ENCODE measurements around the gene GLG1.

DNA sequence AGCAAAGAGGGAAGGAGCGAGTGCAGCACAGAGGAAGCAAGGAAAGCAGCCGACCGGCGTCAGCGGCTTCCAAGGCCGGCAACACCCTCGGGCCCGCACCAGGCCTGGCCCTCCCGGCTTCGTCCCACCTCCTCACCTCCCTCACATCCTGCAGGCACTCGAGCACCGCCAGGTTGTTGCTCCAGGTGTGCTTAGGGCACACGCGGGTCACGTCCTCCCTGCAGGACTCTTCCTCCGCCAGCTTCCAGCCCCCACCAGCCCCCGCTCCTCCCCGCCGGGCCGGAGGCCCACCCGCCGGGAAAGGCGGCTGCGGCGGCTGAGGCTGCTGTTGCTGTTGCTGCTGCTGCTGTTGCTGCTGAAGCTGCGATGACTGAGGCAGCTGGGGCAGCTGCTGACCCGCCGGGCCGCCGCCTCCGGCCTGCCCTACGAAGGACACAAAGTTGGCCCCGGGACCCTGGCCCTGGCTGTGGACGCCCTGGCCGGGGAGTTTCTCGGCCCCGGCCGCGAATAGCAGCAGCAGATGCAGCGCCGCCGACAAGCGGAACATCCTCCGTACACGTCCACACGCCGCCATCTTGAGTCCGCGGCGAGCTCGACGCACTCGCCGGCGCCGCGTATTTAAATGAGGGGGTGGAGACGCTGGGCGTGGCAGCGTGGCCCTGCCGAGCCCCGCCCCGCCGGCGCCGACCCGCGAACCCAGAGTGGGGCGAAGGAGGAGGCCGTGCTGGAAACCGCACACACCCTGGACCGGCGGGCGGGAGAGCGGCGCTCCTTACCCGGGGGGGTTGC, at the start of gene GLG1:
- TF ChIP-seq, protein P1, sequence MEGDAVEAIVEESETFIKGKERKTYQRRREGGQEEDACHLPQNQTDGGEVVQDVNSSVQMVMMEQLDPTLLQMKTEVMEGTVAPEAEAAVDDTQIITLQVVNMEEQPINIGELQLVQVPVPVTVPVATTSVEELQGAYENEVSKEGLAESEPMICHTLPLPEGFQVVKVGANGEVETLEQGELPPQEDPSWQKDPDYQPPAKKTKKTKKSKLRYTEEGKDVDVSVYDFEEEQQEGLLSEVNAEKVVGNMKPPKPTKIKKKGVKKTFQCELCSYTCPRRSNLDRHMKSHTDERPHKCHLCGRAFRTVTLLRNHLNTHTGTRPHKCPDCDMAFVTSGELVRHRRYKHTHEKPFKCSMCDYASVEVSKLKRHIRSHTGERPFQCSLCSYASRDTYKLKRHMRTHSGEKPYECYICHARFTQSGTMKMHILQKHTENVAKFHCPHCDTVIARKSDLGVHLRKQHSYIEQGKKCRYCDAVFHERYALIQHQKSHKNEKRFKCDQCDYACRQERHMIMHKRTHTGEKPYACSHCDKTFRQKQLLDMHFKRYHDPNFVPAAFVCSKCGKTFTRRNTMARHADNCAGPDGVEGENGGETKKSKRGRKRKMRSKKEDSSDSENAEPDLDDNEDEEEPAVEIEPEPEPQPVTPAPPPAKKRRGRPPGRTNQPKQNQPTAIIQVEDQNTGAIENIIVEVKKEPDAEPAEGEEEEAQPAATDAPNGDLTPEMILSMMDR (IDR thresholded peaks at IDR 0.05; ENCODE audit: low read depth, low read length), result no peak
- TF ChIP-seq, protein P2, sequence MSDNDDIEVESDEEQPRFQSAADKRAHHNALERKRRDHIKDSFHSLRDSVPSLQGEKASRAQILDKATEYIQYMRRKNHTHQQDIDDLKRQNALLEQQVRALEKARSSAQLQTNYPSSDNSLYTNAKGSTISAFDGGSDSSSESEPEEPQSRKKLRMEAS (IDR thresholded peaks at IDR 0.05; ENCODE audit: low read depth, low read length), result 0 out of 2 replicates have a peak, but pooled peaks have one; percentile 6
- peak; percentile 90 for TF ChIP-seq POLR2A (IDR thresholded peaks at IDR 0.05; ENCODE audit: extremely low read depth, insufficient read length)

All from NB4 (cell line).